ENCODE results near the gene PHACTR4.
"Not testable (repeated sequence)": the region's sequence is repeated elsewhere in the genome, so short reads cannot be mapped to it uniquely, and the experiment has no call there.

Gene PHACTR4

DNA sequence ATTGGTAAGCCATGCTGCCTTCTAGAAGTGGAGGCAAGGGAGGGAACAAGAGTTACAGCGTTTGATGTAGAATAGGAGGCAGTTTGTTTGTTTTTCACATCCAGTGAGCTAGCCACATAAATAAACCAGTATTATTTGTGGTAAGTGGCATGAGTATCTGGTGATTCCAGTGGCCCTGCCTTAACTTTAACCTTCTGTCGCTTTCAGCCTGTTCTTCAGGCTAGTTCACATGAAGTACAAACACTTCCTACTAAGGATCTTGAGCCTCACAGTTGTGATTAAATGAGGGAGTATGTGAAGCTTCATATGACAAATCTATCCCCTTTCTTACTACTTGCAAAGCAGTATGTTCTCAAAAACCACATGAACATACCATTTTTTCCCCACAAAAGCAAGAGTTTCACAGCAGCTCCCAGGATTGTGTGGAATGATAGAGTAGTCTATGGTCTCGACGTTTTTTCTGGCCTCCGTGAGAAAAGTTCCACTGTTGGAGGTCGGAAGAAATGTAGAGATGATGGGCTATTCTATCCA, 59.5 kb downstream of the PHACTR4 start:
- no peak for DNase-seq (ENCODE audit: low read depth in 2 of 2)

DNA sequence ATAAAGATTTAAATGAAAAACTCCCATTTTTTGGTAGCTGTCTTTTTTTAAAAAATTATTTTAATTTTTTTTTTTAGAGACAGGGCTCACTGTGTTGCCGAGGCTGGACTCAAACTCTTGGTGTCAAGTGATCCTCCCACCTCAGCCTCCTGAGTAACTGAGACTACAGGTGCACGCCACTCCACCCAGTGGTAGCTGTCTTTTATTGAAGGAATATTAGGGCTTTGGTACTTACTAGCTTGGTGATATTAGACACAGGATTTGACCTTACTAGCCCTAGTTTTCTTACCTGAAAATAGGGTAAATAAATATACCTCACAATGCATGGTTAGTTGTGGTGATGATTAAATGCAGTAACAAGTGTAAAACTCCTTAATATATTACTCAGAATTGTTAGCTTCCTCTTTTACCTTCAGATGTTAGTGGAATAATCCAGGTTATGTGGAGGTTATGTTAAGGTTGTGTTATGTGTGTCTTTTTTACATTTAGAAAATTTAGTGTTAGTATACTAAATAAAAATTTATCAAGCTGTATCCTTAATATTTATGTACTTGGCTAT, 66.8 kb downstream of the PHACTR4 start:
- no peak for DNase-seq (ENCODE audit: low read depth in 2 of 2)

DNA sequence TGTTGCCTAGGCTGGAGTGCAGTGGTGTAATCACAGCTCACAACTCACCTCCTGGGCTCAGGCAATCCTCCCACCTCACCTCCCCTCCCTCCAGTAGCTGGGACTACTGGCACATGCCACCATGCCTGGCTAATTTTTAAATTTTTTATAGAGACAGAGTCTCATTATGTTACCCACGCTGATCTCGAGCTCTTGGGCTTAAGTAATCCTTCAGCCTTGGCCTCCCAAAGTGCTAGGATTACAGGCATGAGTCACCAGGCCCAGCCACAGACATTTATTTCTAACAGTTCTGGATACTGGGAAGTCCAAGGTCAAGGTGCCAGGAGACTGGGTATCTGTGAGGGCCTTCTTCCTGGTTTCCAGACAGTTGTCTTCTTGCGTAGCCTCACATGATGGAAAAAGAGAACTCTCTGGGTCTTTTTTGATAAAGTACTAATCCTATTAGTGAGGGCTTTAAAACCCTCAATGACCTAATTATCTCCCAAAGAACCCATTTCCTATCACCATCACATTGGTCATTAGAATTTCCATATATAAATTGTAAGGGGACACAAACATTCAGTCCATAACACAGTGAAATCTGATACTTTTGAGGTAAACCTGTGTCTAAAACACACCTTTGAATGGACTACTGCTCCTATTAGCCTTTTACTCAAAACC, 67.9 kb downstream of the PHACTR4 start:
- DNase-seq (ENCODE audit: low read depth in 2 of 2) = no peak

DNA sequence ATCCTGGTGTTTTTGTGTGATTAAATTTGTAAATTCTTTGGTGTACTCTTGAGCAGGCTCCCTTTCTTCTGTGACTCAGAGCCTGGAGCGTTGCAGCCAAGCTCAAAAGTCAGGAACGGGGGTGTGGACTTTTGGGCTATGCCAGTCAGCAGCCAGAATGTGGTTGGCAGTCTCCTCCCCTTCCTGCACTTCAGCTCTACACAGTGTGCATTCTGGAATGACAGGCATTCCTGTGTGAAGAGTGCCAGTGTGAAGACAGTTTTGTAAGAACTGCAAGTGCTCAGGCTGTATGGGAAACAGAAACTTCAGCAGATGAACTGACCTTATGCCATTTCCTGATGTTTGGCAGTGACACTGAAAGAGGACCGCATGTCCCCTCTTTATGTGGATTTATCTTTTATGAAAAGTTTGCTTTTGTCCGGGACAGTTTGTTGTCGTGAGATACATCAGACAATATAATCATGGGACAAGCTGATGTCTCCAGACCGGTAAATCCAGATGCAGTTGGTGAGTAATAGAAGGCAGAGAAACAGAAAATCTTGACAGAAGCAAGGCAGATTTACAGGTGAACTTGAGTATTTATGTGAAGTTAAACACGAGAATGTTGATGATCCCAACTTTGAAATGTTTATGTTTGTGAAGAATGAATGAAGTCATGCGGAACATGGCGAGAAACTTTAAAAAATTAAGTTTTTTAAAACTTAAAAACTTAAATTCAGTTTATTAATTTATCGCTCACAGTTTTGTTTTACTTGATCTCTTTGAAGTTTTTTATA, 68.6 kb downstream of the PHACTR4 start:
- no peak for DNase-seq (ENCODE audit: low read depth in 2 of 2)

DNA sequence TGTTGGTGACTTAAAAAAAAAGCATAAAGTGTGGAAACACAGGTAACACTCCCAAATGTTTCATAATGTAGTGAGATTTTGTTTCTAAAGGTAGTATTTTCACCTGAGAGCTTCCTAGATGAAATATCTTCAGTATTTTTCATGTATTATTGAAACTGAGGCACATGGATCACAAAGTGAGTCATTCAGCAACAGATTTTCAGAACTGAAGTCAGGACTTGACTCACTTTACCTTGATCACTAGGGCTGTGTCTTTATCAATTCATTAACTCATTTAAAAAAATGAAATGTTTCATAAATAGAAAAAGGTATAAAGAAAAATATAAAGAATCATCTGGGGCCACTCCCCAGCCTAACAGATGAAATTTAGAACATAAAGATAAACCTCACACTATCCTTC, 69.8 kb downstream of the PHACTR4 start:
- DNase-seq (ENCODE audit: low read depth in 2 of 2) = no peak

DNA sequence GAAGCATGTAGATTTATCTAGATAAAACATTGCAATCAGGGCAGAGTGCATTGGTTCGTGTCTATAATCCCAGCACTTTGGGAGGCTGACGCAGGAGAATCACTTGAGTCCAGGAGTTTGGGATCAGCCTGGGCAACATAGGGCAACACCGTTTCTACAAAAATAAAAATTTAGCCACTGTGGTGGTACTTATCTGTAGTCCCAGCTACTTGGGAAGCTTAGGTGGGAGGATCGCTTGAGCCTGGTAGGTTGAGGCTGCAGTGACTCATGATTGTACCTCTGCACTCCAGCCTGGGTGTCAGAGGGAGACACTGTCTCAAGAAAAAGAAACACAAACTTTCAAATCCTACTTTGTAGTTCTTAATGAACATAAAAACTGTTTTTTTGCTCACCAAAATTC, 72.1 kb downstream of the PHACTR4 start:
- DNase-seq (ENCODE audit: low read depth in 2 of 2) = no peak

DNA sequence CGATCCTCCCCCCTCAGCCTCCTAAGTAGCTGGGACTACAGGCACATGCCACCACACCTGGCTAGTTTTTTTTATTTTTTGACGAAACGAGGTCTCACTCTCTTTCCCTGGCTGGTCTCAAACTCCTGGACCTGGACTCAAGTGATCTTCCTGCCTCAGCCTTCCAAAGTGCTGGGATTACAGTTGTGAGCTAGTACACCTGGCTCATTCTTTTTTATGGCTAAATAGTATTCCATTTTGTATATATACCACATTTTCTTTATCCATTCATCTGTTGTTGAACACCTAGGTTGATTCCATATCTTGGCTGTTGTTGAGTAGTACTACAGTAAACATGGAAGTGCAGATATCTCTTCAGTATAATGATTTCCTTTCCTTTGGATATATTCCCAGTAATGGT, 74.0 kb downstream of the PHACTR4 start:
- DNase-seq (ENCODE audit: low read depth in 2 of 2) = no peak

DNA sequence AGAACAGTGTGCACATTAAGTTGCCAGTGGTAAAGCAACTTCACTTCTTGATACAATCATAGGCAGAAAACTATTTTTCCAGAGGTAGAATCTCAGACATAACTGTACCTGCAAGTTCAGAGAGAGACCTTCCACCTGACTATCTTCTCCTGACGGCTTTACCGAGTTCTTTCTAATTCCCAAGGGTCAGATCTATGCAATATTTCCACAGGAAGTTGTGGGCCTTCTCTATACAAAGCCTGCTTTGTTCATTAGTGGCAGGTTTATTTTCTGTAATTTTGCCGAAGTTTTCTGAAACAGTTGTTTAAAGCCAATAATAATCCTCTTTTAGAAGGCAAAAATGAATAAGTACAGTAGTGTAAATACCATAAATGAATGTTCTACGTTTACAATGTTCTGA, 78.1 kb downstream of the PHACTR4 start:
- no peak for DNase-seq (ENCODE audit: low read depth in 2 of 2)

DNA sequence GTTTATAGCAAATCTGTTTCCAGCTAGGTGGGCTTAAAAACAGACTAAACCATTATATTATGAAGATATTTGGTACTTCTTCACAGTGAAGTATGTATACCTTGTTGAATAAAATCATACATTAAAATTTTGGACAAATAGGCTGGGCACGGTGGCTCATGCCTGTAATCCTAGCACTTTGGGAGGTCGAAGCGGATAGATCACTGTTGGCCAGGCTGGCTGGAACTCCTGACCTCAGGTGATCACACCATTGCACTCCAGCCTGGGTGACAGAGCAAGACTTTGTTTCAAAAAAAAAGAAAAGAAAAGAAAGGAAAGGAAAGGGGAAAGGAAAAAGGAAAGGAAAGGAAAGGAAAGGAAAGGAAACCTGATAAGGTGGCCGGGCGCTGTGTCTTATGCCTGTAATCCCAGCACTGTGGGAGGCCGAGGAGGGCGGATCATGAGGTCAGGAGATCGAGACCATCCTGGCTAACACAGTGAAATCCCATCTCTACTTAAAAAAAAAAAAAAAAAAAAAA, 78.6 kb downstream of the PHACTR4 start:
- not testable (repeated sequence) for DNase-seq (ENCODE audit: low read depth in 2 of 2)

DNA sequence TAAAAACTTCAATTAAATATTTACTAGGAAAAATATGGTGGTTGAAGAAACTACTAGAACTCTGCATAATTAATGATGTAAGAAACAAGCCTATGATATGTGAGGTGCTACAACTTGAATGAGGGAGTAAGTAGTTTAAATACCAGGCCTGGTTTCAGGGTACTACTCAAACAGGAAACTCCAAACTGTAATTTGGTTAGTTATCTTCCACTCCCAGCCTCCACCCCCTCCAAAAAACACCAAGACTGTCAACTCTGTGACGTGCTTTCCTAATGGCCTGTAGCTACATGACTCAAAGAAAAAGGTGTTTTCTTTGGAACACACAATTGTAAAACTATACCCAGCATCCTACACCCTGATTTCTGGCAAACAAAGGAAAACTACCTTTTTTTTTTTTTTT, 80.4 kb downstream of the PHACTR4 start:
- DNase-seq (ENCODE audit: low read depth in 2 of 2) = no peak

DNA sequence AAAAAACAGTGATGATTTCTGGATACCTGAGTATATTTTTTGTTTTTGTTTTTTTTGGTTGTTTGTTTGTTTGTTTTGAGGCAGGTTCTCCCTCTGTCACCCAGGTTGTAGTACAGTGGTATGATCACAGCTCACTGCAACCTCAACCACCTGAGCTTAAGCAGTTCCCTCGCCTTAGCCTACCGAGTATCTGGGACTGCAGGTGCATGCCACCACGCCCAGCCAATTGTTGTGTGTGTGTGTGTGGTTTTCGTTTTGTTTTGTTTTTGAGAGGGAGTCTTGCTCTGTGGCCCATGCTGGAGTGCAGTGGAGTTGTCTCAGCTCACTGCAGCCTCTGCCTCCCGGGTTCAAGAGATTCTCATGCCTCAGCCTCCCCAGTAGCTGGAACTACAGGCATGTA, 81.0 kb downstream of the PHACTR4 start:
- no peak for DNase-seq (ENCODE audit: low read depth in 2 of 2)

DNA sequence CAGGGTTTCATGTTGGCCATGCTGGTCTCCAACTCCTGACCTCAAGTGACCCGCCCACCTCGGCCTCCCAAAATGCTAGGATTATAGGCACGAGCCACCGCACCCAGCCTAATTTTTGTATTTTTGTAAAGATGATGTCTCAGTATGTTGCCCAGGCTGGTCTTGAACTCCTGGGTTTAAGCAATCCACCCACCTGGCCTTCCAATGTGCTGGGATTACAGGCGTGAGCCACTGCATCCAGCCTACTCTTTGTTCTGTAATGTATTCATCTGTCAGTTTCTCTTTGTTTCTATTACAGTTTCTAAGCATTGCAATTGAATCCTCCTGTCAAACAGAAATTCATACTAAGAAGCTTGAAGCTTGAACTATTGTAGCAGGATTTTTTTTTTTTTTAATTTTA, 81.5 kb downstream of the PHACTR4 start:
- no peak for DNase-seq (ENCODE audit: low read depth in 2 of 2)

DNA sequence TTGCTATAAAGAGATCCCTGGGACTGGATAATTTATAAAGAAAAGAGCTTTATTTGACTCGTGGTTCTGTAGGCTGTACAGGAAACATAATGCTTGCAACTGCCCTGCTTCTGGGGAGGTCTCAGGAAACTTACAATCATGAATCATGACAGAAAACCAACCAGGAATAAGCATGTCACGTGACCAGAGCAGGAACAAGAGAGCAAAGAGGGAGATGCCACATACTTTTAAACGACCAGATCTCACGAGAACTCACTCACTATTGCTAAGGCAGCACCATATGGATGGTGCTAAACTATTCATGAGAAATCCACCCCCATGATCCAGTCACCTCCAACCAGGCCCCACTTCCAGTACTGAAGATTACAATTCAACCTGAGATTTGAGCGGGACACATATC, 86.5 kb downstream of the PHACTR4 start:
- no peak for DNase-seq (ENCODE audit: low read depth in 2 of 2)

DNA sequence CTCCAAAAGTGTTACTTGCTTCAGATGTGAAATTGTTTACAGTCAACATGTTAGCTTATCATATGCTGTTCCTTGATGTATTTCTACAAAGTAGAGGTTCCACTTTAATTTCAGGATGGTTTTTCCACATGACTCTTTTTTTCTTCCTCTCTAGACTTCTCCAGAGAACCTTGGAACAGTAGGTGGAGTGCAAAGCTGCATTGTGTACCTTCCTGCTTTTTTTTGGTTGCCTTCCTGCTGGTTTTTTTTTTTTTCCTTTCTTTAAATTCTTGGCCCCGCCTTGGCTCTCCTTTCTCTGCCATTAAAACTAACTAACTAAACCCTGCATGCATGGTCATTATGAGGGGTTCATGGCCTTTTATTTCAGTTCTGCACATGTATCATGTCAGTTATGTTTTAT, 88.1 kb downstream of the PHACTR4 start:
- no peak for DNase-seq (ENCODE audit: low read depth in 2 of 2)

DNA sequence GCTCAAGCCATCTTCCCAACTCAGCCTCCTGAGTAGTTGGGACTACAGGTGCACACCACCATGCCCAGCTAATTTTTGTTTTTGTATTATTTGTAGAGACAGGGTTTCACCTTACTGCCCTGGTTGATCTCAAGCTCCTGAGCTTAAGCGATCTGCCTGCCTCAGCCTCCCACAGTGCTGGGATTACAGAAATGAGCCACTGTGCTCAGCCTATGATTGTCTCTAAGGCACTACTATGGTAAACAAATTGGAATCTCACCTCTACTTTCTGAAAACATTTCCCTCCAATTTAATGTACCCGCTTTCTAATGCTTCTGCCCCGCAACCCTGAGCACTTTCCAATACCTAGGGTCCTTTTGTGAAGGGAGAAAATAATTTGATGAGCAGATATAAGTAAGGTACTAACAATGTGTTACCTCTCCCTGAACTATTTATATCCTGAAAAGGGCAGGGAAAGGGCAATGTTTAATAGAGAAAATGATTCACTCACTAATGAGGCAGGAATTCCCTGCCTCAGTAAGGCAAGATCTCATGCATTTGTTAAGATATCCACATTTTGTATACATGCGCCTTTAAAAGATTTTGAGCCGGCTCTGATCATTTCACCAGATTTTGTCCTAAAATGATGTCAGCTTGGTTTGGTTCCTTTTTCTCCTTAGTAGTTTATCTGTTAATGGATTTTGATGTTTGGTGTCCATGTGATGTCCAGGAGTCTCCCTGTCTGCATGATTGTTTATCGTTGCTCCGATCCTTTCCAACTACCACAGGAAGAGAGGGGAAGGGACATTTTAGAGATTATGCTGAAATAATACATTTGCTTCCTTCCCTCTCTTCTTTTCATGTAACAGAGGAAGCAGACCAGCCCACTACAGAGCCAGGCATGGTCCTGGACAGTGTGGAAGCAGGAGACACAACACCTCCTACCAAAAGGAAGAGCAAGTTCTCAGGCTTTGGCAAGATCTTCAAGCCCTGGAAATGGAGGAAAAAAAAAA, 89.0 kb downstream of the PHACTR4 start:
- no peak for DNase-seq (ENCODE audit: low read depth in 2 of 2)

DNA sequence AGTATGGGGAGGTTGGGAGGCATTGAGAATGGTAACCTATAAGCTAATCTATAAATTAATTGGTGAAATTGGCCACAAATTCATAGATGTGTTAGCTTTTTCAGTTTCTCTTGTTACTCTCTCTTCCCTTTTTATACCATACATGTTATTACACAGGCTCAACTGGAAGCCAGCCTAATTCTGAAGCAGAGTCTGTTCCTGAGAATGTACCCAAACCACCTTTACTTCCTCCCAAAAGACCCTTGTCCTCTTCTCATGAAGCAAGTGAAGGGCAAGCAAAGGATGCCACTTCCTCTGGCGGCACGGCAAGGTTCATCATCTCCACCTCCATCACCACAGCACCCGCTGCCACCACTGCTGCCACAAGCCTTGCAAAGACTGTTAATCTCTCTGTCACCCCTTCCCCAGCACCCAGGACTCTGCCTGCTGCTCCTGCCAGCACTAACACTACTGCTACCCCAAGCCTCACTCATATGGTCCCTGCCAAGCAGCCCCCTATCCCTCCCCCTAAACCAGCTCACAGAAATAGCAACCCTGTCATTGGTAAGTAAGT, 96.8 kb downstream of the PHACTR4 start:
- no peak for DNase-seq (ENCODE audit: low read depth in 2 of 2)

DNA sequence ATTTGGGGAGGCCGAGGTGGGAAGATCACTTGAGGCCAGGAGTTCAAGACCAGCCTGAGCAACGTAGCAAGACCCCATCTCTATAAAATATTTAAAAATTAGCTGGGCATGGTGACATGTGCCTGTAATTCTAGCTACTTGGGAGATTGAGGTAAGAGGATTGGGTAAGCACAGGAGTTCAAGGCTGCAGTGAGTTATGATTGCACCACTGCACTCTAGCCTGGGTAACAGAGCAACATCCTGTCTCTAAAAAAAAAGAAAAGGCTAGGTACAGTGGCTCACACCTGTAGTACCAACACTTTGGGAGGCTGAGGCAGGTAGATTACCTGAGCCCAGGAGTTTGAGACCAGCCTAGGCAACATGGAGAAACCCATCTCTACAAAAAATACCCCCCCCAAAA, 100.6 kb downstream of the PHACTR4 start:
- DNase-seq (ENCODE audit: low read depth in 2 of 2) = no peak

DNA sequence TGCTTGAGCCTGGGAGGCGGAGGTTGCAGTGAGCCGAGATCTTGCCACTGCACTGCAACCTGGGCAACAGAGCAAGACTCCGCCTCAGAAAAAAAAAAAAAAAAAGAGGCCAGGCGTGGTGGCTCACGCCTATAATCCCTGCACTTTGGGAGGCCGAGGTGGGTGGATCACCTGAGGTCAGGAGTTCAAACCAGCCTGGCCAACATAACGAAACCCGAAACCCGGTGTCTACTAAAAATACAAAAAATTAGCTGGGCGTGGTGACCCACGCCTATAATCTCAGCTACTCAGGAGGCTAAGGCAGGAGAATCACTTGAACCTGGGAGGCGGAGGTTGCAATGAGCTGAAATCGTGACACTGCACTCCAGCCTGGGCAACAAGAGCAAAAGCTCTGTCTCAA, 110.0 kb downstream of the PHACTR4 start:
- not testable (repeated sequence) for DNase-seq (ENCODE audit: low read depth in 2 of 2)

DNA sequence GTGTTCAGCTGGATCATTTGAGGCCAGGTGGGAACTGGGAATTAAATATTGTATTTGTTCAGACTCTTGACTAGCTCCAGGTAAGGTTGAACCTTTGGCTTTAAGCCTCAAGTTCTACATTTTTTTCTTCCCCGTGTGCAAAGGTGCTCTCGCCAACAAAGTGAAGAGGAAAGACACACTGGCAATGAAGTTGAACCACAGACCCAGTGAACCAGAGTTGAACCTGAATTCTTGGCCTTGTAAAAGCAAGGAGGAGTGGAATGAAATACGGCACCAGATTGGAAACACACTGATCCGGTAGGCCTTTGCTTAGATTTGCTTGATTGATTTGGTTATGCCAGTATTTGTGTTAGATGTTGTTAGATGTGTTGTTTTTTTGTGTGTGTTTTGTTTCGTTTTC, 110.8 kb downstream of the PHACTR4 start:
- DNase-seq (ENCODE audit: low read depth in 2 of 2) = no peak

DNA sequence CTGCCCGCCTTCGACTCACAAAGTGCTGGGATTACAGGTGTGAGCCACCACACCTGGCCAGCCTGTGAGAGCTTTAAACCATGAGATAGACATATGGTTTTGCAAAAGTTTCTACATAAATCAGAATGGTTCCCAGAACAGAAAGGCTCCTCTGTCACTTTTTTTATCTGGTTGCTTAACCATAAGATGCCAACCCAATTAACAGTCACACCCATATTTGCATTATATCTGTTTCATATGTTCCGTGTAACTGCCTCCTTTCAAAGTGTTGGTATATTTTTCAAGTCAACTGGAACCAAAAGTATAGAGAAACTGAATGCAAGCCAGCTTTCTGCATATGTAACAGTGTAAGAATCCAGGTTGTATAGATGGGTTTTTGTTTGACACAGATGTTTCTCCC, 112.6 kb downstream of the PHACTR4 start:
- DNase-seq (ENCODE audit: low read depth in 2 of 2) = no peak

DNA sequence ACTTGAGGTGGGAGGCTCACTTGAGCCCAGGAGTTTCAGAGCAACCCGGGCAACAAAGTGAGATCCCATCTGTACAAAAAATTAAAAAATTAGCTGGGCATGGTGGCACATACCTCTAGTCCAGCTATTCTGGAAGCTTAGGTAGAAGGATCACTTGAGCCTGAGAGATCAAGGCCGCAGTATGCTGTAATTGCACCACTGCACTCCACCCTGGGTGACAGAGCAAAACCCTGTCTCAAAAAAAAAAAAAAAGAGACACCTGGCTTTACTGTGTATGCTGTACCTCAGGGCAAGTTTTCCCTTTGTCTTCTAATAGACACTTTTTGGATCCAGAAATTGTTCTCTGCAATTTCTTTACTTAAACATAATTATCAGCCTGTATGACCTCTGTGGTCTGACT, 113.2 kb downstream of the PHACTR4 start:
- DNase-seq (ENCODE audit: low read depth in 2 of 2) = no peak

Measured in stimulated activated CD8-positive, alpha-beta memory T cell treated with anti-CD3 and anti-CD28 coated beads, Interleukin-7, amount 100 ng/mL, for 4 hours (primary cell).